Retinal pigment epithelial cell (primary cell): ENCODE data around the gene SAMD14.

Experiments used
- DNase-seq: peaks from one replicate; pipeline ENCODE4 v3.0.0-alpha.2; 2010; ENCODE audit warnings: low read depth
- H3K4me3 ChIP-seq: 2 replicates; pipeline ENCODE4 v1.5.1; 2011; ENCODE audit warnings: mild to moderate bottlenecking, low read length, control low read depth, moderate library complexity
- CTCF ChIP-seq: conservative IDR thresholded peaks from 2 replicates; pipeline ENCODE4 v1.5.1; 2011; ENCODE audit warnings: low read depth, low read length, control low read depth, inconsistent platforms

The SAMD14 gene

DNA sequence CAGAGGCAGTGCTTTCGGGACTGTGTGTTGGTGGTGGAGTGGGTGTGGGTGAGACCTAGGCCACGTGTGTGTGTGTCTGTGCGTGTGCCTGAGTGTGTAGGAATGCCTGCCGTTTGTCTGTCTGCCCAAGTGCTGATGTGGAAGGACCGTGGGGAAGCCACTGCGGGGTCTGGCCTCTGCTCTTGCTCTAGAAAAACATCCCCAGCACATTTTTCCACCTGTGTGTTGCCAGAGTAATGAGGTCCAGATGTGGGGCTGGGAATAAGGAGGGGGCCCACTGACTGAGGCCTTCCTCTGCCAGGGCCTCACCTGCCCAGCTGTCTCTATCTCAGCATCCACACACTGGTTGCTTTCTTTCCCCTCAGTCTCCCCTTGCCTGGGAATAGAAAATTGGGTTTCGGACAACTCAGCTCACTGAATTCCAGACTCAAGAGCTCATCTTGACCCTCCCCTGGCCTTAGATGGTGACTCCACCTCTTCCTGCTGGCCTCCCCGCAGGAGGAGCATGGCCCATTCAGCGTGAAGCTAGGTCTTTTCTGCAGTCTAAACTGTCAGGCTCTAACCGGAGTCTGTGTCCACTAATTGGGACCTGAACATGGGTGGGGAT is 43.5 kb upstream of the SAMD14 start:
- H3K4me3 ChIP-seq = no peak overlapping the region

GRCh38 chr17:50172936-50173334 is 43.0 kb upstream of the SAMD14 start:
- no peak for TF ChIP-seq CTCF
- H3K4me3 ChIP-seq = no peak overlapping the region
- DNase-seq = no peak

More for the DNA sequence above, 43.5 kb upstream of the SAMD14 start:
- no peak for DNase-seq
- no peak for TF ChIP-seq CTCF

DNA sequence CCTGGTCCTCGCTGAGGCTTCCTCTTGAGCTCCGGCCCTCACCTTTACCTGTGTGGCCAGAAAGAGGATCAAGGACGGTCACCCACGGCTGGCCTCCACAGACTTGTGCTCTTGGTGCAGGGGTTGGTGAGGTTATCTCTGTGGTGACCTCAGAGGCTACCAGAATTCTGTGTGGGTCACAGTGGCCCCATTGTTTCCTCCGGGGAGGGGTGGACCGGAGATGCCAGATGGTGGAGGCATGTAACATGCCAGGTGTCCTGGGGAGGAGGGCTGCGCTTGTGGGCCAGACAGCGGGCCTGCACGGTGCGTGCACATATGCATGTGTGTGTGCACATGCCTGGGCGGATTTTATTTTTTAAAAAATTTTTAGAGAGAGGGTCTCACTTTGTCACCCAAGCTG is 42.2 kb upstream of the SAMD14 start:
- H3K4me3 ChIP-seq = no peak overlapping the region
- TF ChIP-seq CTCF = no peak
- no peak for DNase-seq

DNA sequence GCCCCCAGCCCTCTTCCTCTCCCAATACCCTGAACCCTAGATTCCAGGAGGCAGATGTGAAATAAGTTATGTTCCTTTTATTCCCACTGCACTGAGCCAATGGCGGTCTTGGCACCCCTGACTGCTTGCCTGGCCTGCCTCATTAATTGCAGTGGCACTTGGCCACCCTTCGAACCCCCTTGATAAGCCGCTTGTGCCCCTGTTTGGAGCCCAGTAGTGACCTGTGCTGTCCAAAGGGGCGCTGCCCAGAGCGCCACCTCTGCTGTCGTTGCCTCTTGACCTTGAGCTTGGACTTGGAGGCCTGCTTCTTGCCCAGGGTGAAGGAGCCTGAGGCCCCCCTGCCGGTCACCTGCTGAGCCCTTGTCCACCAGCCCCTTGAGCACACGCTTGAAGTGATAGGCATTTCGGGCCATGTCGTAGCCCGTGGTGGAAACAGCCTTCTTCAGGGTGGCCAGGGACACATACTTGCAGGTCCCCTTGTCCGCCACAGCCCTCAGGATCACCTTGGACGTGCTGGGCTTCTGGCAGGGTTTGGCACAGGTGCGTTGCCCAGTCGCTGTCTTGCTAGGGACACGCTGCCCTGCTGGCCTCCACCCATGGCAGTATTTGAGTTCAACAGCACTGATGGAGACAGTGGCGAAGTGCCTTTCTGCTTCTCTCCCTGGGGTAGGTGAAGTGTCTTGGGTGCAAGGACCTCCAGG is 41.6 kb upstream of the SAMD14 start:
- TF ChIP-seq CTCF = no peak
- no peak for DNase-seq
- no peak overlapping the region for H3K4me3 ChIP-seq

- H3K4me3 ChIP-seq = no peak overlapping the region
- no peak for TF ChIP-seq CTCF
- no peak for DNase-seq
These were observed 40.9 kb upstream of the SAMD14 start for GRCh38 chr17:50170662-50171370.

GRCh38 chr17:50169881-50170459 is 40.0 kb upstream of the SAMD14 start:
- TF ChIP-seq CTCF = no peak
- no peak for DNase-seq
- no peak overlapping the region for H3K4me3 ChIP-seq
